ENCODE measurements around the gene COL20A1.

COL20A1 gene

DNA sequence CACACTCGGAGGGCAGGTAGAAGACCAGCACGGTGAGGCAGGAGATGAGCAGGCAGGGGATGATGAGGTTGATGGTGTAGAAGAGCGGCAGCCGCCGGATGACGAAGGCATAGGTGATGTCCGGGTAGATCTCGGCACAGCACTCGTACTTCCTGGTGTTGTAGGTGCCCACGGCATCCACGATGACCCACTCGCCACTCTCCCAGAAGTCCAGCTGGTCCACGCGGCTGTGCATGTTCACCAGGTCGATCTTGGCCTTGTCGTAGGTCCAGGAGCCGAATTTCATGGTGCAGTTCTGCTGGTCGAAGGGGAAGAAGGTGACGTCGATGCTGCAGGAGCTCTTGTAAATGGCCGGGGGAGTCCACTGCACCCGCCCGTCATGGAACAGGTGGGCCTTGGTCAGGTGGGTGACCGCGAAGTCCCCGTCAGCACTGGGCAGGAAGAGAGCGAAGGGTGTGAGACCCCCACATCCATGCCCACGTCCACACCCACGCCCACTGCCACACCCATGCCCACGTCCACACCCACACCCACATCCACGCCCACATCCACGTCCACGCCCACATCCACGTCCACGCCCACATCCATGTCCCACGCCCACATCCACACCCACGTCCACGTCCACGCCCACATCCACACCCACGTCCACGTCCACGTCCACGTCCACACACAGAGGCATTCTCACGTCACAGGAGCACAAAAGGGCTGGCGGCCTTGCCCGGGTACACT is 57.8 kb downstream of the COL20A1 start:
- DNase-seq (ENCODE audit: low spot score) = no peak

DNA sequence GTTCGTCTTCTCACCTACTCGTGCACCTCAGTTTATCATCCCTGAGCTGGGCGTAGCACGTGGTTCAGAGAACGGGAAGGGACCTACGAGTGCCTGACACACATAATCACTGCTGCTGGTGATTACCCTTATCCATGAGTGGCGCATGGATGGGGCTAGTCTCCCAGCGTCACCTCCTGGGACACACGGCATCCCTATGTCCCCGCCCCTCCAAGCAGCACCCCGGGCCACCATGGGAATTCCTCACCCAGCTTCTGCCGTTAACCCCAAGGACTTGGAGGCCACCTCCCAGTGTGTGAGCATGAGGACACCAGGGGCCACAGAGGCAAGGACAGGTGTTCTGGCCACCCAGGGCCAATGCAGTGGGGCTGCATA is 58.3 kb downstream of the COL20A1 start:
- DNase-seq (ENCODE audit: low spot score) = no peak

- DNase-seq (ENCODE audit: low spot score) = peak; percentile 69
Observed at GRCh38 chr20:63351811-63352591, 59.0 kb downstream of the COL20A1 start.

GRCh38 chr20:63352811-63353221 is 59.8 kb downstream of the COL20A1 start:
- no peak for DNase-seq (ENCODE audit: low spot score)

DNA sequence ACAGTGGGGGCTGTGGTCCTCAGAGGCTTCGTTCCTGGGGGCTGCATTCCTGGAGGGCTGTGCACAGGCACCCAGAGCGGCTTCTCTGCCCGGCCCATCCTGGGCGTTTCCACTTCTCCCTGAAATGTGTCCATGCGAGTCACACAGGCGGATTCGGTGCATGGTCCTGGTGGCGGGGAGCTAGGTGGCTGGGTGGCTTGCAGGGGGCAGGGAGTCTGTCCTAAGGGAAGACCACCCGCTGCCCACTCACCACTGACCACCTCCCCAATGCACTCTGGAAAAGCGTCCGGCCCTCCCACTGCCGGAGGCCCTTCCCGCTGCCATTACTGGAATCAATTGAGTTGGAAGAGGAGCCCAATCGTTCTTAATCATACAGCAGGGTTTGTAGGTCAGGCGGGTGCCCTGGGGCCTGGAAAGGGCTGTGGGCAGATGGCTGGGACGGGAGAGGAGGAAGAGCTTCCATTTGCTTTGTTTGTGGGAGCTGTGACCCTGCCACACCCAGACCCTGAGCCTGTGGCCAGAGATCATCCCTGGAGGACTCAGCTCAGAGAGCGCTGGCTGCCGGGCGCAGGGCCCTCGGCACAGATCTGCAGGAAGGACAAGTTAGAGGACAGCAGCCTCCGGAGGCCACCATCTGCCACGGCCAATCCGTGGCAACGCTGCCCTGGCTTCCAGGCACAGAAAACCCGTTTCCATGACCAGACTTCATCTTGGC is 61.8 kb downstream of the COL20A1 start:
- no peak for DNase-seq (ENCODE audit: low spot score)

DNA sequence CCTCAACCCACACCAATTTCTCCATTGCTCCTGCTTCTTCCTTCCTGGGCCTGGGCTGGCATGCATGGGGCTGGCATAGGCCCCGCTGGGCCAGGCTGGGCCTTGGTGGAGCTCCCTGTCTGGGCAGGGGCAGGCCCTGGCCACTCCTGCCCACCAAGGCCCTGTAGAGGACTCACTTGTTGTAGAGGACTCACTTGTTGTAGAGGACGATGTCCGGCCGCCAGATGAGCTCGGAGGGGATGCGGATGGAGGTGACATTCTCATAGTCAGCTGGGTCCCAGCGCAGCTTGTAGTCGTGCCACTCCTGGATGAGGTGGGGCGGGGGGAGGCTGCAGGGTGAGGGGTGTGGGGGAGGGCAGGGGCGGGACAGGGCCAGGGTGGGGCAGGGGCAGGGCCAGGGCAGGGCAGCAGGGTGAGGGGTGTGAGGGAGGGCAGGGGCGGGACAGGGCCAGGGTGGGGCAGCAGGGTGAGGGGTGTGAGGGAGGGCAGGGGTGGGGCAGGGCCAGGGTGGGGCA is 62.9 kb downstream of the COL20A1 start:
- DNase-seq (ENCODE audit: low spot score) = no peak

GRCh38 chr20:63356511-63356910 is 63.5 kb downstream of the COL20A1 start:
- DNase-seq (ENCODE audit: low spot score) = no peak

DNA sequence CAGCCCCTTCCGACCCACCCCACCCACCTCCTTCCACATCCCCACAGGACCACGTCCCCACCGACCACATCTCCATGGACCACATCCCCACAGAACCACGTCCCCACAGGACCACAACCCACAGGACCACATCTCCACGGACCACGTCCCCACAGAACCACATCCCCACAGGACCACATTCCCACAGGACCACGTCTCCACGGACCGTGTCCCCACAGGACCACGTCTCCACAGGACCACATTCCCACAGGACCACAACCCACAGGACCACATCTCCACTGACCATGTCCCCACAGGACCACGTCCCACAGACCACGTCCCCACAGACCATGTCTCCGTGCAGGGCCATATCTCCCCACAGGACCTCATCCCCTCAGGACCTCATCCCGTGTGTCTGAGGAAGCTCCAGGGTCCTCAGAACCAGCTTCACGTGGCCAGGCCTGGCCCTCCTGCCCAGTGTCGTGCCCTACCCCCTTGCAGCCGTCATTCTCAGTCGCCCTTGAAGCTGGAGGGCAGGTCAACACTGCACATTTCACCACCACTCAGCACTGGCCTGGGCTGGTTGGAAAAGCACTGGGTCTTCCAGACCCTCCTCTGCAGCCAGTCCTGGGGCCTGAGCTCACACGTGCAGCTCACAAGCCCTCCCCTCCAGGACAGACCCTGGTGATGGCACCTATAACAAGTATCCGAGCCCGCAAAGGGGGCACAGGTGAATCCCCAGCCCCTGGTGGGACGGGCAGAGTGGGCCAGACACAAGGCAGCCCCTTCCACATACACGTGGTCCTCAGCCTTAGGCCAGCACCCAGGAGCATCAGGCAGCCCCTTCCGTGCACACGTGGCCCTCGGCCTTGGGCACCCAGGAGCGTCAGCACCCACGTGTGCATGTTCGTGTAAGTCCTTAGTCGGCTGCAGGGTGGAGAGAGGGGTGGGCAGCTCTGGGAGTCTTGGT is 64.2 kb downstream of the COL20A1 start:
- DNase-seq (ENCODE audit: low spot score) = no peak

DNA sequence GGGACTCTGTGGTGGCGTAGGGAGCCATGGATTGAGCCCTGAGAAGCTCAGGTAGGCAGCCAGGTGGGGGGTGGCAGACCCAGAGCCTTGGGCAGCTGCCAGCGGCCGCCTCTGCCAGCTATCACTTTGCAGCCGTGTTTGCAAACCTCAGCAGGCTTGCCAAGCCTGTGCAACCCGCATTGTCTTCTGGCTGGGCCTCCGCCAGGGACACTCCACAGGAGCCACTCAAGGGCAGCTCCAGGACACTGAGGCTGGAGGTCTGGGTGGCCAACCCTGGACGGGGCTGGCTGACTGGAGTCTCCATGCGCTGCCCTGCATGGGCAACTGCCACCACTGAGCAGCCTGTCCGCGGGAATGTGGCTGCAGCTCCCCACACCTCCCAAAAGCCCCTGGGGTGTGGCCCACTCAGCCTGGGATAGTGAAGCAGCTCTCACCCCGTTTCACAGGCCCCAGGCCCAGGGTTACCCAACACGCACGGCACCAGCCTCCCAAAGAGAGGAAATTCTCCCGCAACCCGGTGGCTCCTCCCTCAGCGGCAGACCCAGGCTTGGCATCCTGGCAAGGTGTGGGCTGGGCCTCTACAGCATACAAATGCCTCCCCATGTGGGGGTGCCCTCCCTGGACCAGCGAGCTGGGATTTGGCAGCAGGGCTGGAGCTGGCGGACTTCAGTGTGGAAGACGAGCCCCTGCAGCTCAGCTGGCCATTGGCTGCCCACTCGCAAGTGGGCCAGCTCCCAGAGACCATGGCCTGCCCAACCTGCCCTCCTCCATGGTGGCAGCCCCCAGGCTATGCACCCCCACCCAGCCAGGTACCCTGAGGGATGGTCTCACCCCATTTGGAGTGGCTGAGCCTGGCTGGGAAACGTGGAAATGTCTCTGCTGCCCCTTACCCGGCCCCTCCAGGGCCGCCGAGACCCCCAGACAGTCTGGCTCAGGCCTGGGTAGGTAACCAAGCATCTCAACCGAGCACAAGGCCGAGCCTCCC is 65.2 kb downstream of the COL20A1 start:
- DNase-seq (ENCODE audit: low spot score) = no peak

DNA sequence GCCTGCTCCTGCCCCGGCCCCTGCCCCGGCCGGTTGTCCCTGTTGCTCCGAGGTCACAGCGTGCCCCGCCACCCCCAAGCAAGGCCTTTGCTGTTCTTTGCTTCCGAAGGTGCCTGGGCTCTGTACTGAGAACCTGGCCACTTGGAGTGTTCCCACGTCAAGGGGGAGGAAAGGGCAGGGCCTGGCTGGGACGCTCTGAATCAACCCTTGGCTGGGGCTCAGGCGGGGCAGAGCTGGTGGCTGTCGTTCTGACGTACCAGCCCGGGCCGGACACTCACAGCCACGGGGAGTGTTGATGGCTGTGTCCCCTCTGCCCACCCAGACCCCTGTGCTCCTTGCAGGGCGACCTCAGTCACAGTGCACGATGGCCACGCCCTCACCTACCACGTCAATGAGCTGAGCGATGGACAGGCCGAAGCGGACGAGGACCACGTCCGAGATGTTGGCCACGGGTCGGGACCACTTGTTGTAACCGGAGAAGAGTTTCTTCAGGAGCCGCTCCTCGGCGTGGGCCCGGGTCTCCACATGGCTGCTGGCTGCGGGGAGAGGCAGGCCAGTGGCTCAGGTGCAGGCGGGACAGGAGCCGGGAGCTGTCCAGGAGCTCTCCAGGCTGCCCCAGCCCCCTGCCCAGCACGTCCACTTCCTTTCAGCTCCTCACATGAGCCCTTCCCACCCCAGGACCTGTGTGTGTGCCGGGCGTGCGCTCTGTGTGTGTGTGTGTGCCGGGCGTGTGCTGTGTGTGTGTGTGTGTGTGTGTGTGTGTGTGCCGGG is 66.4 kb downstream of the COL20A1 start:
- no peak for DNase-seq (ENCODE audit: low spot score)

DNA sequence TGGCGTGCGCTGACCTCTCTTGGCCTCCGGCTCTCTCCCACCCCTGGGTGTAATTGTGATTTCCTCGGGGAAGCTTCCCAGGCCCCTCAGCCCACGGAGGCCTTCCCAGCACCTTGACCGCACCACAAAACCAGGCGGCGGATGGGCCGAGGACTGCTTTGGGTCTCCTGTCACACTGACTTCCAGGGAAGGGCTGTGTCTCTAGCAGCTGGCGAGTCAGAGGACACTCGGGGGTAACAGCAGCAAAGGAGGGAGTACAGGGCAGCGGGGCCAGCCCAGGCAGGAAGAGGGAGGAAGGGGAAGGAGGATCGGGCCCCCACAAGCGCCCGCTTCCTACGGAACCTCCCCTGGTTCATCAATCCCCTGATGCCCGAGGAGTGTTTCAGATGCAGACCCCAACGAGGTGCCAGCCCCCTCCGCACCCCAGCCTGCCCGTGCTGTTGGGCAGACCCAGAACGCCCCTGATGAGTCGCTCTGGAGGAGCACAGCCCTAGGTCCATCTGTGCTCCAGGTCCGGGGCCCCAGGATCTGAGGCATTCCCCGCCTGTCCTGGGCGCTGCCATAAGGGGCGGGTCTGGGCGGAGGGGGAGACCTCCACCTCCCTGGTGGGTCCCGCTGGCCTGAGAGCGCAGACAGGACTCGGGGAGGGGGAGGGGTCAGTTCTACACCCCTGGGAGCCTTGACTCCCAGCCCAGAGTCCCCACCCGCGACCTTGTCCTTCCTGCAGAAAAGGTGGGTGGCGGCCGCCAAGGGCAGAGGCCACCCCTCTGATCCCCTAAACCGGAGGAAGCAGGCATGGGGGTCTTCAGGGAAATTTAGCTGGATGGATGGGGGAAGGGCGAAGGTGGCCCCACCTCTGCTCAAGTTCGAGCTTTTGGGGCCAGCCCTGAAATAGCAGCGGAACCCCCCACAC is 67.2 kb downstream of the COL20A1 start:
- DNase-seq (ENCODE audit: low spot score) = no peak

GRCh38 chr20:63360850-63361518 is 68.0 kb downstream of the COL20A1 start, which contains the start of gene CHRNA4:
TSS of gene CHRNA4 (minus strand) at chr20:63361349. CDS start at chr20:63361165, 184 bp downstream.
- DNase-seq (ENCODE audit: low spot score) = no peak

GRCh38 chr20:63361519-63362435 is 68.8 kb downstream of the COL20A1 start:
- no peak for DNase-seq (ENCODE audit: low spot score)

GRCh38 chr20:63362436-63363009 is 69.5 kb downstream of the COL20A1 start:
- no peak for DNase-seq (ENCODE audit: low spot score)

DNA sequence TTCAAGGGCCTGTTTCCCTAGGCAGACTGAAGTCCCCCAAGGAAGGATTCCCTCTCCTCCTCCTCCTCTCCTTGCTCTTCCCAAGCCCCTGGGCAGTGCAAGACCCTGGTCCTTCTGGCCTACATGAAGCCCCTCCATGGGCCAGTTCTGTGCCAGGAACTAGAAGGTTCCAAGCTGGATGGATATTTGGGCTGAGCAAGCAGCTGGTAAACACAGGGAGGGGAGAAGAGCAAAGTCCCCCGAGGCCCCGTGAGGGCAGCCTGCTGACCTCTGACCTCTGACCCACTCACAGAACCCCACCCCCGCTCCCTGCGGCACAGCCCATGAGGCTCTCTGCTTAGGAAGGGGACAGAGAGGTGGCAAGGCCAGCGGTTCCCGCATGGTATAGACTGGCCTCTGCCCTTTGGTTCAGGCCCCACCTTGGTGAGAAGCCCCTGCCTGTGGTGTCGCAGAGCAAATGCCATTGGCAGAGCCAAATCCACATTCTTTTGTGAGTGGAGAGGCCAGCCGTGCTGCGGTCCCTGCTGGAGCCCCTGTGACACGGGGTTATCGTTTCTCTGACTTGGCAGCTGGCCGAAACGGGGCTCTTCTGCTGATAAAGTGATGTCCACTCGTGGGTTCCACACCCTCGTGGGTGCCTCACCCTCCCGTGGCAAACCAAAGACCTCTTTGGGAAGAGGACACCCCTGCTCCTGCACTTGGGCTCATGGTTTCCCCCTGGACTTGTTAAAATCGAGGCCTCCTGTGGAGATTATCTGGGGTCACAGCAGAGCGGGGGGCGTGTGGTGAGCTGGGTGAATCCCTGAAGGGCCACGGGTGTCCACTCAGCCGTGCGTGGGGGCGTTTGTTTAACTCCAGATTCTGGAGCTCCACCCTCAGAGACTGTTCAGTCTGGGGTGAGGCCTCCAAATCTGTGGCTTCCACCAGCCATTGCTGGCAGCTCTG is 70.3 kb downstream of the COL20A1 start:
- no peak for DNase-seq (ENCODE audit: low spot score)

Measured in globus pallidus (tissue), 1 donor.